Dendritic cell treated with granulocyte-macrophage colony-stimulating factor and Interleukin-4, amounts not matched to agents 40 ng/mL and 50 ng/mL, for 4 days (primary cell): ENCODE results near the gene MATN1.

Experiments
- H3K27ac Mint-ChIP-seq: one replicate; pipeline ENCODE4 v1.8.0; 2022; ENCODE audit warnings: mild to moderate bottlenecking, mixed read lengths
- H3K27me3 Mint-ChIP-seq: one replicate; pipeline ENCODE4 v1.8.0; 2022; ENCODE audit warnings: mild to moderate bottlenecking, mixed read lengths
- H3K36me3 Mint-ChIP-seq: one replicate; pipeline ENCODE4 v1.8.0; 2022; ENCODE audit warnings: low read depth, mixed read lengths
- H3K4me1 Mint-ChIP-seq: one replicate; pipeline ENCODE4 v1.8.0; 2022; ENCODE audit warnings: low read depth, mixed read lengths
- H3K4me3 Mint-ChIP-seq: one replicate; pipeline ENCODE4 v1.8.0; 2022; ENCODE audit warnings: mild to moderate bottlenecking, moderate library complexity, mixed read lengths
- H3K9me3 Mint-ChIP-seq: one replicate; pipeline ENCODE4 v1.8.0; 2022; ENCODE audit warnings: mixed read lengths
- intact Hi-C: fragments of 100-400 bp; cut with micrococcal nuclease; formaldehyde crosslinking; loops from one replicate; pipeline ENCODE4 v1.15.0; 2022

The MATN1 gene

GRCh38 chr1:30702823-30703222 is 20.6 kb downstream of the MATN1 start:
- no peaks in the 10 kb centered on the region for H3K4me1 Mint-ChIP-seq
- no peak overlapping the region for H3K27ac Mint-ChIP-seq
- H3K27me3 Mint-ChIP-seq = peaks cover 8% of the 10 kb centered on the region
- no peaks in the 10 kb centered on the region for H3K9me3 Mint-ChIP-seq
- intact Hi-C loops = loop anchor here (10.0 kb wide), 1 partner anchor 908 kb away; no protein-coding TSS in a partner anchor
- no peaks in the 10 kb centered on the region for H3K36me3 Mint-ChIP-seq
- H3K4me3 Mint-ChIP-seq = no peak overlapping the region

GRCh38 chr1:30701258-30701633 is 22.1 kb downstream of the MATN1 start:
- Mint-ChIP-seq H3K4me3 (no peak overlapping the region), H3K4me1 (no peaks in the 10 kb centered on the region), H3K9me3 (no peaks in the 10 kb centered on the region), H3K27me3 (peaks cover 6% of the 10 kb centered on the region), H3K27ac (no peak overlapping the region), H3K36me3 (no peaks in the 10 kb centered on the region)
- intact Hi-C loops = loop anchor here (10.0 kb wide), 1 partner anchor 906 kb away; no protein-coding TSS in a partner anchor

DNA sequence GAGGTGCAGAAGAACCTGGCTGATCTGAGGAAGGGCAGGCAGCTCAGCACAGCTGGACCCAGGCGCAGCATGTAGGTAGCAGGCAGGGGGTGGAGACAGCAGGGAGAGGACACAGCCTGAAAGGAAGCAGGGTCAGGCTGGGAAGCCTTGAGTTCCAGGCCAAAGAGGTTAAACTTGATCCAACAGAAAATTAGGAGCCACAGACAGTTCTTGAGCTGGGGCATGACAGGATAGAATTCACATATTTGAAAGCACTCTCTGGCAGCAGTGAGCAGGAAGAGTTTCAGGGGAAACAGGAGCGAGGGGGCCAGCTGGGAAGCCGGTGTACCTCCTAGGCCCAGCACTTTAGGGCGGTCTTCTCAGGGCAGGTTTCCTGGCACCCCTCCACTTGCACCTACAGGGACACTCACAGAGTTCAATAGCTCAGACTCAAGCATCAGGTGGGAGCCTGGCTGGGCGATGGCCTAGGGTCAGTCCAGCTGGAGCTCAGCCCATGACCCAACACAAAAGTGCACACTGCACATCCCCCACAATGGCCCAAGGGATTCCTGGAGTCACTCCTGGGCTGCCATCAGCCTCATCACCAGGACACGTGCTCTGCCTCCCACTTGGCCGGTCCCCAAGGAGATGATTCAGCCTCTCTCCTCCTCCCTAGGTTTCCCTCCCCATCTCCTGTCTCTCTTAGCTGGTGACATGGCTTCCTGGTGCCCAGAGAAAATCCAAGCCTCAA is 22.7 kb downstream of the MATN1 start:
- H3K27ac Mint-ChIP-seq = no peak overlapping the region
- intact Hi-C loops = loop anchor here (10.0 kb wide), 1 partner anchor 906 kb away; no protein-coding TSS in a partner anchor
- no peaks in the 10 kb centered on the region for H3K9me3 Mint-ChIP-seq
- no peak overlapping the region for H3K4me3 Mint-ChIP-seq
- H3K36me3 Mint-ChIP-seq = no peaks in the 10 kb centered on the region
- peaks cover 6% of the 10 kb centered on the region for H3K27me3 Mint-ChIP-seq
- H3K4me1 Mint-ChIP-seq = no peaks in the 10 kb centered on the region

DNA sequence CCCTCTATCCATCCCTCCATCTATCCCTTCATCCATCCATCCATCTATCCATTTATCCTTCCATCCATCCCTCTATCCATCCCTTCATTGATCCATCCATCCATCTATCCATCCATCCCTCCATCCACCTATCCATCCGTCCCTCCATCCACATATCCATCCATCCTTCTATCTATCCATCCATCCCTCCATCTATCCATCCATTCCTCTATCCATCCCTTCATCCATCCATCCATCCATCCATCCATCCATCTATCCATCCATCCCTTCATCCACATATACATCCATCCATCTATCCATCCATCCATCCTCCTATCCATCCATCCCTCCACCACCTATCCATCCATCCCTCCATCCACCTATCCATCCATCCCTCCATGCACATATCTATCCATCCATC is 23.6 kb downstream of the MATN1 start:
- peaks cover 8% of the 10 kb centered on the region for H3K27me3 Mint-ChIP-seq
- intact Hi-C loops = loop anchor here (10.0 kb wide), 1 partner anchor 905 kb away; no protein-coding TSS in a partner anchor
- no peaks in the 10 kb centered on the region for H3K9me3 Mint-ChIP-seq

DNA sequence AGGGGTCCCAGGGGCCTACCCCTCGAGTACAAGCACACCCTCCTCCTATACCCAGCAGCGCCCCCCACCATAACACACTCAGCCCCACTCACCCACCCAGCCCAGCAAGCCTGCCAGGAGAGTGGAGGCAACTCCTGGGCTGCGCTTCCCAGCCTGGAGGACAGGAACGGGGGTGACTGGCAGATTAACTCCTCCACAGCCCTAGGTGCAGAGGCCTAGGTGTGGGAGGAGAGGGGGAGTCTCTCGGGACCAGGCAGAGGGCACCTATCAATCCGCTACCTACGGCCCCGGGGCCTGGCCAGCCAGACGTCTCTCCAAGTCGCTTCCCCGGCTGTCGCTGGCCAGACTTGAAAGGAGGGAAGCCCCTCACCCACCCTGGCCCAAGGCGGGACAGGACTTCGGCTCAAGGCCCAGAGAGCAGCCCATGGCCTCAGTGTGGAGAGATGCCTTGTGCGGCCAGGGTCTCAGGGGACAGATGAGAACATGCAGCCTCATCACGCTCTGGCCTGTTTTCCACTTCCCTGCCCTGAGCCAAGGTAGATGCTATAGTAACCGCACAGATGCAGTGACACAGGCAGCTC is 24.9 kb downstream of the MATN1 start:
- Mint-ChIP-seq H3K4me1 (peaks cover 6% of the 10 kb centered on the region), H3K27me3 (peaks cover 7% of the 10 kb centered on the region), H3K36me3 (no peaks in the 10 kb centered on the region), H3K4me3 (no peak overlapping the region), H3K27ac (no peak overlapping the region), H3K9me3 (no peaks in the 10 kb centered on the region)
- intact Hi-C loops = no loop called here

More for the DNA sequence above, 23.6 kb downstream of the MATN1 start:
- H3K4me1 Mint-ChIP-seq = peaks cover 6% of the 10 kb centered on the region
- H3K27ac Mint-ChIP-seq = no peak overlapping the region
- no peaks in the 10 kb centered on the region for H3K36me3 Mint-ChIP-seq
- H3K4me3 Mint-ChIP-seq = no peak overlapping the region

DNA sequence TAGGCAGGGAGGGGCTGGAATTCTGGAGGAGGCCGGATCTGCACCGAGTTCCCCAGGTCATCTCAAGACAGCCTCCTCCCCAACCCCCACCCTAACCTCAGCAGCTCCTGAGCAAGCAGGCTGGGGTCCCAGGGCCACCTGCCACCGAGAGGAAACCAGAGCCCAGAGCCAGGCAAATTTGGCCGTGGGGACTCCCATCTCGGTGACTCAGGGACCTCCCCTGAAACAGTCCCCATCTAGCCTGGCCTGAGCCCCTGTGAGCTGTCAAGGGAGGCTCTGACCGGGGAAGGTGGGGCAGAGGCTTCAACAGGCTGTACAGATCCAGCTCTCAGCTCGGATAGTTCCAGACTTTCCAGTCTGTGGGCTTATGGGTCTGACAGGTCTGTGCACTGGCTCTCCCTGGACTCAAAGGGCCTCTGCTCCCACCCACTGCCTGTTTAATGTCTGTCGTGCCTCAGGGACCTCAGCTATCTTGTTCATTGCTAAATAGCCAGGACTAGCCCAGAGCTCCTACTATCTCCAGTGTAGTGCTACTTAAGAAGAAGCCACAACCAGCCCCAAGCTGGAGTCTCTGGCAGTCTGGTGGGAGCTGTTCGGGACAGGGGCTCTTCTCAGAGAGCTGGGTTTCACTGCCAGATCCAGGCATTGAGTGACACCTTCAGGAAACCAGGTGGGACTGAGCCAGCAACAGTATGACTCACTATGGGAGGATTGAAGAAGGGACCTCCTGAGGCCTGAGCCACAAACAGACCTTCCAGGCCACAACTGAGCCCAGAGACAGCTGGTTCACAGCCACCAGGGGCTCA is 25.6 kb downstream of the MATN1 start:
- intact Hi-C loops = no loop called here

GRCh38 chr1:30696831-30697230 is 26.6 kb downstream of the MATN1 start:
- Mint-ChIP-seq H3K36me3 (no peaks in the 10 kb centered on the region), H3K4me3 (no peak overlapping the region), H3K27ac (no peak overlapping the region), H3K4me1 (peaks cover 16% of the 10 kb centered on the region), H3K9me3 (peaks cover 11% of the 10 kb centered on the region), H3K27me3 (peaks cover 9% of the 10 kb centered on the region)
- intact Hi-C loops = no loop called here

More for the DNA sequence above, 25.6 kb downstream of the MATN1 start:
- Mint-ChIP-seq H3K27me3 (peaks cover 7% of the 10 kb centered on the region), H3K9me3 (peaks cover 4% of the 10 kb centered on the region), H3K4me1 (peaks cover 10% of the 10 kb centered on the region), H3K4me3 (no peak overlapping the region), H3K27ac (no peak overlapping the region), H3K36me3 (no peaks in the 10 kb centered on the region)

DNA sequence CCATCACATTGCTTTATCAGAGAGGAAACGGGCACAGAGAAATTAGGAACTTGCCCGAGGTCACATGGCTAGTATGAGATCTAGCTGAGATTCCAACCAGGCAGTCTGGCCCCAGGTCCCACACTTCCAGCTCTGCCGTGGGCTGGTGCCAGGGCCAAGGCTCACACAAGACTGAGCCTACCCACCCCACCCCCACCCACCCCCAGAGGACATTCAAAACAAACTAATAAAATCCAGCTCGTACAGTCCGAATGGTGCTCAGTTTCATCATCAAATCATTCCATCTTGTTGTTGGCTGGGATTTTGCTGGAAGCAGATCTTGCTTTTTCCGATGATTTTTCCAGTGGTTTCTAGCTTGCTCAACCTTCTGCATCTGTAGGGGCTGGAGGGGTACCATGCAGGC is 27.9 kb downstream of the MATN1 start:
- H3K4me1 Mint-ChIP-seq = peaks cover 16% of the 10 kb centered on the region
- H3K27me3 Mint-ChIP-seq = peaks cover 12% of the 10 kb centered on the region

GRCh38 chr1:30694280-30695175 is 28.9 kb downstream of the MATN1 start:
- intact Hi-C loops = no loop called here
- Mint-ChIP-seq H3K36me3 (no peaks in the 10 kb centered on the region), H3K27me3 (peaks cover 17% of the 10 kb centered on the region), H3K9me3 (peaks cover 11% of the 10 kb centered on the region), H3K27ac (no peak overlapping the region), H3K4me3 (no peak overlapping the region), H3K4me1 (peaks cover 16% of the 10 kb centered on the region)

More for the DNA sequence above, 27.9 kb downstream of the MATN1 start:
- Mint-ChIP-seq H3K4me3 (no peak overlapping the region), H3K27ac (no peak overlapping the region), H3K36me3 (no peaks in the 10 kb centered on the region), H3K9me3 (peaks cover 11% of the 10 kb centered on the region)
- intact Hi-C loops = no loop called here

DNA sequence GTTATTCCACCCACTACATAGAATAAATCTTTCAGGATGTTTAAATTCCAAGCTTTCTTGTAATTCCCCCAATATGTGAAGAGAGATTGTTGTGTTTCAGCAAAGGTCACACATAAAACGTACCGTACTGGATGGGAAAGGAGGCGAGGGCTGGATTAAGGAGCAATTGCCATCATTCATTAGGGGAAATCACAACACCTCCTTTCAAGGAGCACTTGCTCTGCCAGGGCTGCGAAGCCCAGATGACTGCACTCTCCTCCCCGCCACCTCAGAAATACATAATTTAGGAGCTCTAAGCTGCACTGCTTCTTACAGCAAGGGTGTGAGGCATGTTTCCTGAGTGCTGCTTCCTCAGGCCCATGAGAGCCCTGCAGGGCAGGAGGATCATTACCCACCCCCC is 29.6 kb downstream of the MATN1 start:
- no peak overlapping the region for H3K27ac Mint-ChIP-seq
- no peaks in the 10 kb centered on the region for H3K36me3 Mint-ChIP-seq
- peaks cover 19% of the 10 kb centered on the region for H3K27me3 Mint-ChIP-seq
- no peak overlapping the region for H3K4me3 Mint-ChIP-seq
- H3K4me1 Mint-ChIP-seq = peaks cover 16% of the 10 kb centered on the region
- intact Hi-C loops = no loop called here
- H3K9me3 Mint-ChIP-seq = peaks cover 11% of the 10 kb centered on the region

DNA sequence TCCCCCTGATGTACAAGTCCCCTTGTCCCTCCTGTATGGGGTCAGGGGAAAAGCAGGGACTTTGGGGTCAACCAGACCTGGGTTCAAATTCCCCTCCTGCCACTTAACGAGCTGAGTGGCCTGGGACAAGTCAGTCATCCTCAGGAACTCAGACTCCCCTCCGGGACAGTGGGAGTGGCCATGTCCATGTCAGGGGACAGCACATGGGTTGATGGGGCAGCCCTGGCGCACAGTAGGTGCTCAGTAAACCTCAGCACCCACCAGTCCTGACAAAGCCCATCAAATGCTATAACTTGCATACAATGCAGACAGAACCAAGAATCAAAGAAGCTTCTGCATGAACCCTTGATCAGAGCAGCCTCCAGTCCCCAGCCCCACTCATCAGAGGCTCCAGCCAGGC is 30.0 kb downstream of the MATN1 start:
- Mint-ChIP-seq H3K4me3 (no peak overlapping the region), H3K27ac (no peak overlapping the region), H3K9me3 (peaks cover 11% of the 10 kb centered on the region), H3K36me3 (no peaks in the 10 kb centered on the region), H3K4me1 (peaks cover 16% of the 10 kb centered on the region), H3K27me3 (peaks cover 19% of the 10 kb centered on the region)
- intact Hi-C loops = no loop called here

DNA sequence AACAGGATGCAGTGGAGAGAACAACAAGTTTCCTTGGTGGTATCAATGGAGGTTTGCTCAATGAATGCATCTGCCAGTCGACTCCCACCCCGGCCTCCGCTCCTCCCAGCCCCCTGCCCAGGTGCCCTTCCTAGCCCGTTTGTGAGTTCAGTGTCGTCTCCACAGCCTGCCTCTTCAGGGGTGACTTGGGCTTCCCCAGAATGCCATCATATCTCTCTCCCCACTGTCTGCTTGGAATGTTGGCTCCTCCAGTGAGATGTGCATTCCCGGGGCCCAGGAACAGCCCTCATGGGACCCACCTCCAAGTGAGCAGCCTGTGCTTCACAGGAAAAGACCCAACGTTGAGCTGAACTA is 30.5 kb downstream of the MATN1 start:
- Mint-ChIP-seq H3K27me3 (peaks cover 21% of the 10 kb centered on the region), H3K9me3 (peaks cover 11% of the 10 kb centered on the region)

GRCh38 chr1:30692201-30692947 is 31.0 kb downstream of the MATN1 start:
- Mint-ChIP-seq H3K27ac (no peak overlapping the region), H3K4me1 (peaks cover 16% of the 10 kb centered on the region), H3K9me3 (peaks cover 11% of the 10 kb centered on the region), H3K4me3 (no peak overlapping the region), H3K27me3 (peaks cover 24% of the 10 kb centered on the region), H3K36me3 (no peaks in the 10 kb centered on the region)
- intact Hi-C loops = no loop called here

More for the DNA sequence above, 30.5 kb downstream of the MATN1 start:
- Mint-ChIP-seq H3K4me1 (peaks cover 16% of the 10 kb centered on the region), H3K36me3 (no peaks in the 10 kb centered on the region), H3K4me3 (no peak overlapping the region), H3K27ac (no peak overlapping the region)
- intact Hi-C loops = no loop called here
